Gastroesophageal sphincter (tissue), 4 donors: ENCODE measurements around the gene HDAC10. TPM values are rescaled to one million over a fixed set of nuclear protein-coding genes. Genes with fewer than 3 reads are reported as not detected.

Source experiments
- ATAC-seq: fragments of 150-250 bp; one replicate; pipeline ENCODE4 v1.9.1; 2016; ENCODE audit warnings: mild to moderate bottlenecking, moderate library complexity
- H3K27ac ChIP-seq, 4 donors: fragments of 200-600 bp; sonication (generic) in 3 of 4; 1 replicate in 3 of 4; 2 replicates in 1 of 4; pipeline ENCODE4 v1.5.1; 2016 to 2019
- H3K27me3 ChIP-seq: fragments of 200-600 bp; sonication (generic); one replicate; pipeline ENCODE4 v1.5.1; 2019
- H3K36me3 ChIP-seq, 2 donors: fragments of 200-600 bp; sonication (generic); one replicate each; pipeline ENCODE4 v1.5.1; 2019; ENCODE audit warnings: control low read depth in 1 of 2
- H3K4me1 ChIP-seq, 3 donors: fragments of 200-600 bp; sonication (generic); 1 replicate in 2 of 3; 2 replicates in 1 of 3; pipeline ENCODE4 v1.5.1; 2016 to 2019; ENCODE audit warnings: control low read depth in 2 of 3
- H3K4me3 ChIP-seq, 2 donors: fragments of 200-600 bp; sonication (generic); one replicate each; pipeline ENCODE4 v1.5.1; 2019; ENCODE audit warnings: mild to moderate bottlenecking in 1 of 2, moderate library complexity in 1 of 2
- H3K9me3 ChIP-seq, 3 donors: fragments of 200-600 bp; sonication (generic); one replicate each; pipeline ENCODE4 v1.5.1; 2017 to 2019; ENCODE audit warnings: control low read depth in 2 of 3
- CTCF ChIP-seq, 4 experiments: fragments of 200-600 bp in 2 of 4; fragments of 450-650 bp in 2 of 4; sonication (generic) in 1 of 4; IDR thresholded peaks; one replicate each; pipeline ENCODE4 v1.5.1; 2017 to 2019; ENCODE audit warnings: antibody characterized with exemption in 4 of 4, mild to moderate bottlenecking in 2 of 4, moderate library complexity in 2 of 4
- EP300 ChIP-seq: sonication (generic); formaldehyde crosslinking; IDR thresholded peaks from one replicate; pipeline ENCODE4 v1.6.1; 2017; ENCODE audit warnings: antibody characterized with exemption, mild to moderate bottlenecking
- POLR2A ChIP-seq, 2 donors: fragments of 450-650 bp; IDR thresholded peaks; one replicate each; pipeline ENCODE4 v1.6.1; 2017; ENCODE audit warnings: antibody characterized with exemption in 2 of 2, mild to moderate bottlenecking in 2 of 2, moderate library complexity in 1 of 2
- POLR2AphosphoS5 ChIP-seq: sonication (generic); formaldehyde crosslinking; IDR thresholded peaks from one replicate; pipeline ENCODE4 v1.6.1; 2017; ENCODE audit warnings: antibody characterized with exemption
- WGBS, 2 donors: methylation state at CpG; one replicate each; pipeline ENCODE4 v1.1.5; 2018; ENCODE audit warnings: low coverage in 1 of 2; 5-methylcytosine and 5-hydroxymethylcytosine counted together
- total RNA-seq, 4 donors: library from RNA; depleted of rRNA; stranded (reverse); fragments of >200 nt; gene quantifications; one replicate each; pipeline ENCODE4 v1.1.0, GENCODE V29; 2016

The HDAC10 gene
- total RNA-seq, 4 donors from 2014 or later = 9.4 to 24.7 (median 12.5) TPM

DNA sequence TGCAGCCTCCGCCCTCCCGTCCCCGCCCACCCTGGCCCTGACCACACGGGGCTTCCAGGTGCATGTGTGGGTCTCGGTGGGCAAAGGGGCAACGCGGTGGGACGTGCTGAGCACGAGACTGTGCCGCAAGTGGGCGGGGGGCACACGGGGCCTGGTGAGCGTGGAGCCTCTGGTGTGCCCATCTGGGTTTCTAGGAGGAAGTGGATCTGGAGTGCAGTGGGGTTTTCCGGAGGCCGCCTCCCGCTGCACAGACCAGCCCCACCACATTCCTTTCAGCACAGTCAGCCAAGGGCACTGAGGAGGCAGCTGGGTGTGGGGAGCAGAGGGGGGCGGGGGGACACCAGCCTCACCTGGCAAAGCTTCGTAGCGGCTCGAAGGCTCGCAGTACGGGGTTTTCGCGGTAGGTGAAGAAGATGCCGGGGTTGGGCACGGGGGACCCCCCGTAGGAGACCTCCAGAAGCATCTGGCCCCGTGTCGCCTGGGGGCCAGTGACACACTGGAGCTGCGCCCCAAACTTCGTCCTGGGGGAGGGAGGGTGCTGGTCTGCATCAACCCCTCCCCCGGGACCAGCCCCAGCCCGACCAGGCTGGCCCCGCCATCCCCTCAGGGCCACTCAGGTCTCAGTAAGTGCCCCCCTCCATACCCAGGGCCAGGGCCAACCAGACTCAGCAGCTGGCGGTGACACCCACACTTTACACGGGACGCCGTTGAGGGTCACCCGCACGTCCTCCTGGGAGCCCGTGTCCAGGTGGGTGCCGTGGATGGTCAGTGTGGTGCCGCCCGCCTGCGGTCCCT lies 31.5 kb upstream of the HDAC10 start:
- Histone ChIP-seq H3K27me3 (no peaks in the 10 kb centered on the region), H3K36me3 (peaks cover 0 to 97% of the 10 kb centered on the region in 2 donors), H3K9me3 (no peaks in the 10 kb centered on the region), H3K27ac (peak overlapping the region in 3 of 4 donors; percentile 41 to 48 (median 43)), H3K4me3 (no peak overlapping the region), H3K4me1 (peaks cover 0 to 13% (median 0%) of the 10 kb centered on the region in 3 donors)
- WGBS, 2 donors = 81% methylated on average over 11 of the region's 45 CpGs; no CpG with 5 or more reads in 1 of the 2 donors
- peak; percentile 34 for ATAC-seq
- no peak for TF ChIP-seq POLR2AphosphoS5
- no peak for TF ChIP-seq CTCF (IDR thresholded peaks at IDR 0.05)
- no peak for TF ChIP-seq POLR2A (IDR thresholded peaks at IDR 0.05)
- TF ChIP-seq EP300 = no peak

- ATAC-seq = no peak
- H3K27me3 ChIP-seq = no peaks in the 10 kb centered on the region
- TF ChIP-seq CTCF (IDR thresholded peaks at IDR 0.05) = no peak
- TF ChIP-seq POLR2AphosphoS5 = no peak
- TF ChIP-seq POLR2A (IDR thresholded peaks at IDR 0.05) = no peak
- TF ChIP-seq EP300 = no peak
- H3K9me3 ChIP-seq = no peaks in the 10 kb centered on the region
- WGBS, 2 donors = 74 to 86% methylated on average over 5 to 9 of the region's 25 CpGs
- peaks cover 0 to 13% (median 0%) of the 10 kb centered on the region in 3 donors for H3K4me1 ChIP-seq
- H3K27ac ChIP-seq = peak overlapping the region in 3 of 4 donors; percentile 16 to 48 (median 41)
- H3K4me3 ChIP-seq = no peak overlapping the region
- peaks cover 0 to 97% of the 10 kb centered on the region in 2 donors for H3K36me3 ChIP-seq
Observed at GRCh38 chr22:50281957-50282356, 30.9 kb upstream of the HDAC10 start.

GRCh38 chr22:50281384-50281760 lies 30.3 kb upstream of the HDAC10 start:
- H3K9me3 ChIP-seq = no peaks in the 10 kb centered on the region
- peaks cover 0 to 19% (median 0%) of the 10 kb centered on the region in 3 donors for H3K4me1 ChIP-seq
- H3K27ac ChIP-seq = peak overlapping the region in 1 of 4 donors; percentile 16
- no peak for ATAC-seq
- no peak for TF ChIP-seq POLR2AphosphoS5
- TF ChIP-seq POLR2A (IDR thresholded peaks at IDR 0.05) = no peak
- TF ChIP-seq EP300 = no peak
- WGBS, 2 donors = 96 to 100% methylated on average over 1 to 5 of the region's 36 CpGs
- no peaks in the 10 kb centered on the region for H3K27me3 ChIP-seq
- no peak overlapping the region for H3K4me3 ChIP-seq
- peaks cover 0 to 97% of the 10 kb centered on the region in 2 donors for H3K36me3 ChIP-seq

- peaks cover 0 to 22% (median 0%) of the 10 kb centered on the region in 3 donors for H3K4me1 ChIP-seq
- H3K36me3 ChIP-seq = peaks cover 0 to 97% of the 10 kb centered on the region in 2 donors
- no peak for ATAC-seq
- H3K27me3 ChIP-seq = no peaks in the 10 kb centered on the region
- TF ChIP-seq EP300 = no peak
- no CpG with 5 or more reads among the region's 47 CpGs for WGBS, 2 donors
- no peak overlapping the region for H3K4me3 ChIP-seq
- no peak overlapping the region for H3K27ac ChIP-seq
- no peaks in the 10 kb centered on the region for H3K9me3 ChIP-seq
Observed at GRCh38 chr22:50280708-50281383, 29.8 kb upstream of the HDAC10 start.

- H3K27me3 ChIP-seq = no peaks in the 10 kb centered on the region
- no CpG with 5 or more reads among the region's 38 CpGs for WGBS, 2 donors
- TF ChIP-seq CTCF (IDR thresholded peaks at IDR 0.05) (no peak), EP300 (no peak), POLR2AphosphoS5 (no peak), POLR2A (IDR thresholded peaks at IDR 0.05) (no peak)
- no peaks in the 10 kb centered on the region for H3K9me3 ChIP-seq
- no peak for ATAC-seq
- peaks cover 0 to 25% (median 0%) of the 10 kb centered on the region in 3 donors for H3K4me1 ChIP-seq
- no peak overlapping the region for H3K4me3 ChIP-seq
- H3K36me3 ChIP-seq = peaks cover 0 to 99% of the 10 kb centered on the region in 2 donors
- no peak overlapping the region for H3K27ac ChIP-seq
Observed at GRCh38 chr22:50280022-50280707, 29.1 kb upstream of the HDAC10 start.
